ENCODE data around the gene GLO1. TPM values are rescaled to one million over a fixed set of nuclear protein-coding genes. Genes with fewer than 3 reads are reported as not detected.

Gene GLO1
- total and polyA plus RNA-seq, 2 experiments from 2014 or later, result 137 to 170 TPM

GRCh38 chr6:38684904-38685303 lies 18.0 kb downstream of the GLO1 start:
- H3K4me1 ChIP-seq (ENCODE audit: insufficient read depth), result no peaks in the 10 kb centered on the region
- H3K9me3 ChIP-seq (ENCODE audit: low read depth), result no peaks in the 10 kb centered on the region
- H3K27me3 ChIP-seq, result no peaks in the 10 kb centered on the region
- WGBS (ENCODE audit: low lambda C conversion rate, missing lambda C conversion rate), result 97% methylated on average over 3 of the region's 3 CpGs
- no peak for DNase-seq (ENCODE audit: low spot score)
- peaks cover 11% of the 10 kb centered on the region for H4K20me1 ChIP-seq (ENCODE audit: insufficient read depth, poor library complexity, severe bottlenecking)
- H3K36me3 ChIP-seq (replicated peaks; ENCODE audit: insufficient read depth, low read depth), result no peaks in the 10 kb centered on the region
- H3K79me2 ChIP-seq, result peaks cover 34% of the 10 kb centered on the region
- no peak for TF ChIP-seq CTCF (IDR thresholded peaks at IDR 0.05; ENCODE audit: poor library complexity)
- no peak for TF ChIP-seq EZH2 (IDR thresholded peaks at IDR 0.05; ENCODE audit: borderline replicate concordance)
- no peak for TF ChIP-seq EZH2phosphoT487 (IDR thresholded peaks at IDR 0.05; ENCODE audit: low read depth, severe bottlenecking, unreplicated experiment)
- H3K27ac ChIP-seq, result no peak overlapping the region
- no peak overlapping the region for H3K4me2 ChIP-seq
- no peak overlapping the region for H3K4me3 ChIP-seq
- H2AFZ ChIP-seq, result no peak overlapping the region
- no peaks in the 10 kb centered on the region for H3K9me2 ChIP-seq (replicated peaks; ENCODE audit: insufficient read depth)

- Histone ChIP-seq H2AFZ (no peak overlapping the region), H3K36me3 (replicated peaks; ENCODE audit: insufficient read depth, low read depth) (no peaks in the 10 kb centered on the region), H3K4me1 (ENCODE audit: insufficient read depth) (no peaks in the 10 kb centered on the region), H3K4me2 (no peak overlapping the region), H3K27me3 (no peaks in the 10 kb centered on the region), H3K27ac (no peak overlapping the region), H3K9me3 (ENCODE audit: low read depth) (no peaks in the 10 kb centered on the region), H4K20me1 (ENCODE audit: insufficient read depth, poor library complexity, severe bottlenecking) (peaks cover 11% of the 10 kb centered on the region), H3K9me2 (replicated peaks; ENCODE audit: insufficient read depth) (no peaks in the 10 kb centered on the region), H3K4me3 (no peak overlapping the region), H3K79me2 (peaks cover 27% of the 10 kb centered on the region)
- TF ChIP-seq CTCF (IDR thresholded peaks at IDR 0.05; ENCODE audit: poor library complexity) (no peak), EZH2 (IDR thresholded peaks at IDR 0.05; ENCODE audit: borderline replicate concordance) (no peak), EZH2phosphoT487 (IDR thresholded peaks at IDR 0.05; ENCODE audit: low read depth, severe bottlenecking, unreplicated experiment) (no peak)
- DNase-seq (ENCODE audit: low spot score), result no peak
- 100% methylated on average over 1 of the region's 1 CpG for WGBS (ENCODE audit: low lambda C conversion rate, missing lambda C conversion rate)
These were observed 18.7 kb downstream of the GLO1 start for GRCh38 chr6:38684237-38684636.

- no peaks in the 10 kb centered on the region for H3K36me3 ChIP-seq (replicated peaks; ENCODE audit: insufficient read depth, low read depth)
- peaks cover 3% of the 10 kb centered on the region for H4K20me1 ChIP-seq (ENCODE audit: insufficient read depth, poor library complexity, severe bottlenecking)
- TF ChIP-seq CTCF (IDR thresholded peaks at IDR 0.05; ENCODE audit: poor library complexity), result no peak
- no peaks in the 10 kb centered on the region for H3K4me1 ChIP-seq (ENCODE audit: insufficient read depth)
- H3K9me2 ChIP-seq (replicated peaks; ENCODE audit: insufficient read depth), result no peaks in the 10 kb centered on the region
- H3K9me3 ChIP-seq (ENCODE audit: low read depth), result no peaks in the 10 kb centered on the region
- WGBS (ENCODE audit: low lambda C conversion rate, missing lambda C conversion rate), result 98% methylated on average over 2 of the region's 2 CpGs
- H2AFZ ChIP-seq, result no peak overlapping the region
- H3K79me2 ChIP-seq, result peaks cover 8% of the 10 kb centered on the region
- H3K27me3 ChIP-seq, result no peaks in the 10 kb centered on the region
- H3K4me3 ChIP-seq, result no peak overlapping the region
- no peak overlapping the region for H3K4me2 ChIP-seq
- no peak overlapping the region for H3K27ac ChIP-seq
- DNase-seq (ENCODE audit: low spot score), result no peak
These were observed 21.1 kb downstream of the GLO1 start for GRCh38 chr6:38681850-38682249.

- Histone ChIP-seq H3K9me3 (ENCODE audit: low read depth) (no peaks in the 10 kb centered on the region), H2AFZ (no peak overlapping the region), H3K4me1 (ENCODE audit: insufficient read depth) (no peaks in the 10 kb centered on the region), H3K9me2 (replicated peaks; ENCODE audit: insufficient read depth) (no peaks in the 10 kb centered on the region), H3K27ac (no peak overlapping the region), H3K4me3 (no peak overlapping the region), H3K36me3 (replicated peaks; ENCODE audit: insufficient read depth, low read depth) (peaks cover 6% of the 10 kb centered on the region), H3K27me3 (no peaks in the 10 kb centered on the region), H4K20me1 (ENCODE audit: insufficient read depth, poor library complexity, severe bottlenecking) (no peaks in the 10 kb centered on the region), H3K4me2 (no peak overlapping the region), H3K79me2 (no peaks in the 10 kb centered on the region)
- DNase-seq (ENCODE audit: low spot score), result no peak
- TF ChIP-seq CTCF (IDR thresholded peaks at IDR 0.05; ENCODE audit: poor library complexity) (no peak), EZH2phosphoT487 (IDR thresholded peaks at IDR 0.05; ENCODE audit: low read depth, severe bottlenecking, unreplicated experiment) (no peak)
- WGBS (ENCODE audit: low lambda C conversion rate, missing lambda C conversion rate), result 100% methylated on average over 1 of the region's 1 CpG
These were observed 23.3 kb downstream of the GLO1 start for GRCh38 chr6:38679668-38680067.
